Measurements from ENCODE around the gene RASSF8.
"Not testable (repeated sequence)": the region's sequence is repeated elsewhere in the genome, so short reads cannot be mapped to it uniquely, and the experiment has no call there.

The RASSF8 gene

DNA sequence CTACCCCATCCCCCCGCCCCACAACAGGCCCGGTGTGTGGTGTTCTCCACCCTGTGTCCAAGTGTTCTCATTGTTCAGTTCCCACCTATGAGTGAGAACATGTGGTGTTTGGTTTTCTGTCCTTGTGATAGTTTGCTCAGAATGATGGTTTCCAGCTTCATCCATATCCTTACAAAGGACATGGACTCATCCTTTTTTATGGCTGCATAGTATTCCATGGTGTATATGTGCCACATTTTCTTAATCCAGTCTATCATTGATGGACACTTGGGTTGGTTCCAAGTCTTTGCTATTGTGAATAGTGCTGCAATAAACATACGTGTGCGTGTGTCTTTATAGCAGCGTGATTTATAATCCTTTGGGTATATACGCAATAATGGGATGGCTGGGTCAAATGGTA is 98.8 kb downstream of the RASSF8 start:
- DNase-seq (ENCODE audit: low read depth) = not testable (repeated sequence)

GRCh38 chr12:26058308-26058707 is 99.8 kb downstream of the RASSF8 start:
- no peak for DNase-seq (ENCODE audit: low read depth)

DNA sequence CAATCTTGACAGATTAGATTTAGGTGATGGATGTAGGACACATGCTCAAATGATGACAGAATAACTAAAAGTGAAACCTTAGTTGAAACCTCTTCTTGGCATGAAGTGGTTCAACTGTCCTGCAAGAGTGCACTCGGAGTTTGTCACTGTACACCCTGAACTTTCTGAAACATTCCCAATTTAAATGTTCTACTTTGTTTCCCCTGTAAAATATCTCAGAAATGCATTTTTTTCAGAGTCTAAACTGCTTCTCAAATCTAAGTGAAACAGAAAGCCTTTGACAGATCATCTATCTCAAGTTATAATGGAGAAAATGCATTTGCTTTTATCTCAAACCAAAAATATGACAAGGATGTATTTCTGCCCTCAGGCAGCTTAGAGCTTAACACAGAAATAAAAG is 100.3 kb downstream of the RASSF8 start:
- no peak for DNase-seq (ENCODE audit: low read depth)

DNA sequence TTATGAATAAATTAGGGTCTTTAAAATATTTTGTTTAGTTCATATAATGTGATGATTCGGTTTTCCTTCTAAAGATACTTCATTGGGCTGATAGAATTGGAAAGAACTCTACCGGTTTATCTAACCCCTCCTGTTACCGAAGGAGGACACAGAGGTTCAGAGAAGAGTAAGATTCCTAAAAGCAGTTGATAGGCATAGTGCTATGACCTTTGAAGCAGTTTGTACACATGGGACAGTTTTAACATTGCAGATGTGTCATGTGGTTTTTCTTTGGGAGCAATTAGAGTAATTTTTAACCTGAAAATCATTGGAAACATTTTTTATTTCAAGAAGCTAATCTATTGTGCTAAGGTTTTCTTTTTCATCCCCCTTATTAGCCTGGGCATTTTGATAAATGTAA is 103.5 kb downstream of the RASSF8 start:
- no peak for DNase-seq (ENCODE audit: low read depth)

DNA sequence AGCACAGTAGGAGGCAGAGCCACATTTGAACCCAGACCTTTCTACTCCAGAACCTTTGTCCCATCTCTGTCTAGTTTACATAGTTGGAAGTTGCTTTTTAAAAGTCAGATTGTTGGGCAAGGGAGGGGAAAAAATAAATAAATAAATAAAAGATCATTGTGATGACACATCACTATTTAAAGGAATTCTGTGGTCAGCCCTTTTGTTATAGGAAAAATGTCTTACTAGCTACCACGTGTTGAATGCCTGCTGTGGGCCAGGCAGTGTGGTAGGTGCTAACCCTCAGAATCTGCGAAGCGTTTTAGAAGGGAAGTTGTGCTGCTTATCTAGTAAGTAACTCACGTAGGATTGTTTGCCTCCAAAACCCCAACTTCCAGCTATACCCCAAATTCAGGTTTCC is 104.1 kb downstream of the RASSF8 start:
- no peak for DNase-seq (ENCODE audit: low read depth)

- DNase-seq (ENCODE audit: low read depth) = no peak
These were observed 107.0 kb downstream of the RASSF8 start for GRCh38 chr12:26065451-26065850.

GRCh38 chr12:26068503-26068902 is 110.0 kb downstream of the RASSF8 start:
- DNase-seq (ENCODE audit: low read depth) = no peak

- no peak for DNase-seq (ENCODE audit: low read depth)
These were observed 111.3 kb downstream of the RASSF8 start for GRCh38 chr12:26069796-26070195.

DNA sequence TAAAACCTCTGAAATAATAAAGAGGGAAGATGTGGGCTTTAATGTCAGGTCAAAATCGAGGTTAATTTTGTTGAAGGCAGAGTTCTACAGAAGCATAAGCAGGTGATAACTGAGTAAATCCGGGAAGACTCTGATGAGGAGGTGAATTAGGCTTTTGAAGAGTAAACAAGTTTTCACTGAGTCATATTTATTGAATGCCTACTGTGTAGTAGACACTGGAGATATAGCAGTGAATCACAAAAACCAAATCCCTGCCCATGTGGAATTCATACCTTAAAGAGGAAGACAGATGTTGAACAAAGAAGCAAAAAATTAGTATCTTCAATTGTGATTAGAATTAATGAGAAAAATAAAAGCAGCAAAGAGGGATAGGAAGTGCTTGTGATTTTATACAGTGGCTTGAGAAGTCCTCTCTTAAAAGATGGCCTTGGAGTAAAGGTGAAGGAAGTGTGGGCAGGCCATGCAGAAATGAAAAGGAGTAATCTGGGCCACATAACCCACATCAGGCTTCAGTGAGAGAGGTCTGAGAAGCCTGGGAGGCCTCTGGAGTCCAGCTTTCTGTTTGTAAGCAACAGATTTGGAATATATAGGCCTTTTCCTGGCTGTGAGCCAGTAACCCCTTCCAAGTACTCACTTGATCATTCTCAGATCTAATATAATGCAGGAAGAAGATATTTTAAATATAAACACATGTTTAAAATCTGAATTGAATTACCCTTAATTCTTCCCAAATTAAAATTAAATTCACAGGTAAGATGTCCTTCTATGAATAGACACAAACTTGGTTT is 119.6 kb downstream of the RASSF8 start:
- DNase-seq (ENCODE audit: low read depth) = no peak

- no peak for DNase-seq (ENCODE audit: low read depth)
These were observed 122.4 kb downstream of the RASSF8 start for GRCh38 chr12:26080911-26081310.

DNA sequence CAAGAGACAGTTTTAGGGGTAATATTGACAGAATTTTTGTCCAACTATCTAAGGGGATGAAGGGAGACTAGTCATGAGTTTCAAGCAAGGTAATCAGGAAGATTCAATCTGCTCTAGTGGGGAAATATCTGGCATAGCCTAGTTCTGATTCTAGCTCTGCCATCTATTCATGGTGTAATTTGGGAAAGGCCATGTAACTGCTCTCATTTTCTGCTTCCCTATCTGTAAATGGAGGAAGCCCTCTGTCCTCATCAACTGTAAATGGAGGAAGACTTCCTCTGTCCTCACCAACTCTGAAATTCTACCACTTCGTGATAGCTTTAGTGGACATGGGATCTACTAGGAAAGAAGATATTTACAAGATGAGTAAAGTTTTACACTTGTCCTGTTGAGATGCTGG is 128.5 kb downstream of the RASSF8 start:
- DNase-seq (ENCODE audit: low read depth) = no peak

DNA sequence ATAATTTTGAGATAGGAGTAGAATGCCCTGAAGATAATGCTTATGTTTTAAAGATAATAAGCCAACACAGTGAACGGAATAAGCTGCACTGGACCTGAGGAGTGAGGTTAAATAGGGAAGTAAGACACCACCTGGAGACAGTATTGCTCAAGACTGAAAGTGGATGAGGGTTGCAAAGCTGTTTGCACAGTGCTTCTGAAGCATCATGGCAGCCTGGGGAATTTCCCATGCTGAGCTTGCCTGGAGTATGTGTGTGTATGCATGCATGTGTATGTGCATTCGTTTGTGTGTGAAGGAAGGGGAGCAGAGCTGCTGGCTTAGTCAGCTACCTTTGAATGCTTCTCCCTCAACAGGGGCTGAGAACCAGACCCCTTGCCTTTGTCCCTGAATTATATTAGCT is 130.5 kb downstream of the RASSF8 start:
- no peak for DNase-seq (ENCODE audit: low read depth)

GRCh38 chr12:26090836-26091510 is 132.5 kb downstream of the RASSF8 start:
- no peak for DNase-seq (ENCODE audit: low read depth)

DNA sequence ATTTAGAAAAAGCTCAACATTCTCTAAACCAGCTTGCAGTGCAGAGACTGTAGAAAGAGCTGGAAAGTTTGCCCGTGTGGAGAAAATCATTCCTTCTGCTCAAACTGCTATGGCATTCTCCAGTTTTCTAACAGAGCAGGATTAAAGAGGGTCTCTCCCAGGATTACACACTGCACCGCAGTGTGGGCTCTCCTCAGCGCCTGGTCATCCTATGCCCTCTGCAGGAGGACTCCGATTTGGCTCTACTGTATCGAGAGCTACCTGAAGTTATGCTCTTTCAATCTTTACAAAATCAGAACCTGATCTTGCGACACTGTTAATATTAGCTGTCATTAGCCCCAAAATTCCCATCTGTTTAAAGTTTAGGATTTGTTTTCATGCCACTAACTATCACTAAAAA is 133.3 kb downstream of the RASSF8 start:
- DNase-seq (ENCODE audit: low read depth) = no peak

GRCh38 chr12:26092346-26093105 is 134.0 kb downstream of the RASSF8 start:
- no peak for DNase-seq (ENCODE audit: low read depth)

GRCh38 chr12:26095186-26095585 is 136.7 kb downstream of the RASSF8 start:
- DNase-seq (ENCODE audit: low read depth) = no peak

DNA sequence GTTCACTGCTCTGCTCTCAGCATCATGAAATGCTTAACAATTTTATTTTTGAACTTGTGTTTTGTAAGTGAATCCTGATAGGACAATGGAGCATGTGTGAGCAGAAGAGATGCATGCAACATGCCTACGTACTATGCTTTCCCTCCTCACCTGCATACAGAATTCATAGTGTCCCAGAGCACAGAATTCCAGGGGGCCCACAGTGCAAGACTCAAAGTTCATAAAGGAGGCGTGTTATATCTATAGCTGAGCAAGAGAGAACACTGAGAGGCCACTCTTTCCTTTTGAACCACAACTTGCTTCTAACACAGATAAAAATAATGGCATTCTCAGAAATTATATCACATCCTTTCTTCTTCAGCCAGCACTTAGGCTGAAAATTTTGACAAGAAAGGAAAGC is 137.6 kb downstream of the RASSF8 start:
- no peak for DNase-seq (ENCODE audit: low read depth)

GRCh38 chr12:26097046-26097878 is 138.8 kb downstream of the RASSF8 start:
- peak; percentile 28 for DNase-seq (ENCODE audit: low read depth)

GRCh38 chr12:26100666-26101349 is 142.3 kb downstream of the RASSF8 start:
- no peak for DNase-seq (ENCODE audit: low read depth)

- no peak for DNase-seq (ENCODE audit: low read depth)
These were observed 142.9 kb downstream of the RASSF8 start for GRCh38 chr12:26101350-26101734.

GRCh38 chr12:26101763-26102162 is 143.3 kb downstream of the RASSF8 start:
- no peak for DNase-seq (ENCODE audit: low read depth)

GRCh38 chr12:26102953-26103352 is 144.5 kb downstream of the RASSF8 start:
- no peak for DNase-seq (ENCODE audit: low read depth)
